Natural killer cell (primary cell): ENCODE data around the gene FARP1. TPM values are rescaled to one million over a fixed set of nuclear protein-coding genes. Genes with fewer than 3 reads are reported as not detected.
A peak's percentile ranks its signal among the peaks of the same experiment; 100 is the strongest.

Experiments used
- ATAC-seq, 3 donors: fragments of 150-1000 bp in 2 of 3; fragments of 200-7000 bp in 1 of 3; cut with Tn5 transposase; 1 replicate in 1 of 3; 2 replicates in 2 of 3; pipeline ENCODE4 v1.10.0; 2021; ENCODE audit warnings: mild to moderate bottlenecking in 2 of 3, moderate library complexity in 2 of 3
- DNase-seq, 2 donors: peaks; one replicate each; pipeline versions ENCODE4 v3.0.0 to v3.0.0-alpha.2; 2013 to 2021; ENCODE audit warnings: mixed read lengths in 1 of 2
- H3K27ac ChIP-seq: one replicate; pipeline ENCODE4 v1.5.1; 2013; ENCODE audit warnings: mild to moderate bottlenecking, low read length
- H3K27me3 ChIP-seq: one replicate; pipeline ENCODE4 v1.6.1; 2013; ENCODE audit warnings: low read length; ENCODE audit not compliant: control insufficient read depth, insufficient read depth
- H3K36me3 ChIP-seq: one replicate; pipeline ENCODE4 v1.6.1; 2013; ENCODE audit warnings: low read length; ENCODE audit not compliant: control insufficient read depth, insufficient read depth
- H3K4me1 ChIP-seq: one replicate; pipeline ENCODE4 v1.6.1; 2013; ENCODE audit warnings: low read length; ENCODE audit not compliant: control insufficient read depth, insufficient read depth
- H3K4me3 ChIP-seq: one replicate; pipeline ENCODE4 v1.5.1; 2013; ENCODE audit warnings: low read length
- H3K9me3 ChIP-seq: one replicate; pipeline ENCODE4 v1.6.1; 2013; ENCODE audit warnings: low read length; ENCODE audit not compliant: control insufficient read depth, insufficient read depth
- H3K27ac Mint-ChIP-seq, 2 donors: one replicate each; pipeline ENCODE4 v1.8.0; 2022; ENCODE audit warnings: mild to moderate bottlenecking in 2 of 2, mixed read lengths in 2 of 2, moderate library complexity in 1 of 2
- H3K27me3 Mint-ChIP-seq, 2 donors: one replicate each; pipeline ENCODE4 v1.8.0; 2022; ENCODE audit warnings: low read depth in 2 of 2, mixed read lengths in 2 of 2
- H3K36me3 Mint-ChIP-seq: one replicate; pipeline ENCODE4 v1.8.0; 2022; ENCODE audit warnings: mixed read lengths
- H3K4me1 Mint-ChIP-seq, 2 donors: one replicate each; pipeline ENCODE4 v1.8.0; 2022; ENCODE audit warnings: mixed read lengths in 2 of 2
- H3K4me3 Mint-ChIP-seq: one replicate; pipeline ENCODE4 v1.8.0; 2022; ENCODE audit warnings: mild to moderate bottlenecking, moderate library complexity, mixed read lengths
- H3K9me3 Mint-ChIP-seq, 2 donors: one replicate each; pipeline ENCODE4 v1.8.0; 2022; ENCODE audit warnings: mixed read lengths in 2 of 2
- CTCF ChIP-seq: fragments of 200-600 bp; IDR thresholded peaks from one replicate; pipeline ENCODE4 v1.8.0; 2022; ENCODE audit warnings: antibody characterized with exemption
- WGBS: methylation state at CpG from one replicate; pipeline ENCODE4 v1.1.7; 2013; ENCODE audit warnings: missing lambda C conversion rate; ENCODE audit not compliant: insufficient coverage; 5-methylcytosine and 5-hydroxymethylcytosine counted together
- intact Hi-C: fragments of 100-400 bp; cut with micrococcal nuclease; formaldehyde crosslinking; loops from one replicate; pipeline ENCODE4 v1.14.2; 2022
- total RNA-seq, 4 donors: library from RNA; stranded (reverse); fragments of 120-200 nt in 1 of 4; gene quantifications; one replicate each; pipeline versions ENCODE4 v1.2.3 to v1.2.4, GENCODE V29; 2013 to 2022

The FARP1 gene
- total RNA-seq, 3 donors from 2014 or later (not counting 1 experiment from before 2014, with no cell fraction given), result 0.71 to 1.2 (median 1.1) TPM

GRCh38 chr13:98143601-98144026, 720 bp downstream of the FARP1 start:
- Histone ChIP-seq H3K4me1 (peaks cover 11% of the 10 kb centered on the region), H3K36me3 (no peaks in the 10 kb centered on the region), H3K9me3 (no peaks in the 10 kb centered on the region), H3K27me3 (peaks cover 9% of the 10 kb centered on the region), H3K4me3 (no peak overlapping the region), H3K27ac (no peak overlapping the region)
- DNase-seq (no peak), ATAC-seq (no peak)
- WGBS, result under 1% methylated on average over 60 of the region's 60 CpGs
- TF ChIP-seq CTCF, result no peak
- Mint-ChIP-seq H3K27ac (no peak overlapping the region), H3K4me1 (peaks cover 5 to 12% of the 10 kb centered on the region in 2 donors), H3K9me3 (no peaks in the 10 kb centered on the region), H3K4me3 (peak overlapping the region; percentile 74), H3K27me3 (peaks cover 36 to 42% of the 10 kb centered on the region in 2 donors), H3K36me3 (no peaks in the 10 kb centered on the region)
- intact Hi-C loops, result no loop called here

GRCh38 chr13:98144027-98144741, 1.3 kb downstream of the FARP1 start:
- DNase-seq (no peak), ATAC-seq (no peak)
- Histone ChIP-seq H3K4me1 (peaks cover 11% of the 10 kb centered on the region), H3K27me3 (peaks cover 9% of the 10 kb centered on the region), H3K9me3 (no peaks in the 10 kb centered on the region), H3K27ac (no peak overlapping the region), H3K4me3 (no peak overlapping the region), H3K36me3 (no peaks in the 10 kb centered on the region)
- no peaks in the 10 kb centered on the region for H3K36me3 Mint-ChIP-seq
- TF ChIP-seq CTCF, result no peak
- 19% methylated on average over 21 of the region's 21 CpGs for WGBS
- peaks cover 5 to 12% of the 10 kb centered on the region in 2 donors for H3K4me1 Mint-ChIP-seq
- intact Hi-C loops, result no loop called here
- H3K27ac Mint-ChIP-seq, result no peak overlapping the region
- H3K27me3 Mint-ChIP-seq, result peaks cover 36 to 46% of the 10 kb centered on the region in 2 donors
- peak overlapping the region; percentile 74 for H3K4me3 Mint-ChIP-seq
- no peaks in the 10 kb centered on the region for H3K9me3 Mint-ChIP-seq

- DNase-seq (no peak), ATAC-seq (no peak)
- Mint-ChIP-seq H3K9me3 (no peaks in the 10 kb centered on the region), H3K27me3 (peaks cover 36 to 48% of the 10 kb centered on the region in 2 donors), H3K4me3 (peak overlapping the region; percentile 74), H3K4me1 (peaks cover 5 to 12% of the 10 kb centered on the region in 2 donors), H3K36me3 (no peaks in the 10 kb centered on the region), H3K27ac (no peak overlapping the region)
- Histone ChIP-seq H3K27me3 (peaks cover 9% of the 10 kb centered on the region), H3K4me3 (no peak overlapping the region), H3K36me3 (no peaks in the 10 kb centered on the region), H3K27ac (no peak overlapping the region), H3K4me1 (peaks cover 11% of the 10 kb centered on the region), H3K9me3 (no peaks in the 10 kb centered on the region)
- intact Hi-C loops, result no loop called here
- no peak for TF ChIP-seq CTCF
- WGBS, result 89% methylated on average over 9 of the region's 10 CpGs
Measured at GRCh38 chr13:98144801-98145350, 2.0 kb downstream of the FARP1 start.
